Calu3 (cell line): ENCODE results near the gene ISOC2. TPM values are rescaled to one million over a fixed set of nuclear protein-coding genes. Genes with fewer than 3 reads are reported as not detected.
"Not testable (repeated sequence)": the region's sequence is repeated elsewhere in the genome, so short reads cannot be mapped to it uniquely, and the experiment has no call there.

ENCODE experiments used
- BruUV-seq: library from RNA; stranded (reverse); fragments of 400-500 nt; replicated peaks from 2 replicates; lab custom pipeline; 2021; lab: Mats Ljungman, UMichigan
- CTCF ChIA-PET: fragments of 300-600 bp; sonication (Branson Sonifier 250); formaldehyde crosslinking; loops from one replicate; lab custom pipeline; 2022; ENCODE audit warnings: antibody characterized with exemption; lab: Charles Lee
- DNase-seq: peaks from one replicate; pipeline ENCODE4 v3.0.0; 2022
- H3K27ac Mint-ChIP-seq: one replicate; pipeline ENCODE4 v1.8.0; 2022; ENCODE audit warnings: mixed read lengths; ENCODE audit not compliant: unreplicated experiment
- H3K27me3 Mint-ChIP-seq: one replicate; pipeline ENCODE4 v1.8.0; 2022; ENCODE audit warnings: mixed read lengths; ENCODE audit not compliant: unreplicated experiment
- H3K36me3 Mint-ChIP-seq: one replicate; pipeline ENCODE4 v1.8.0; 2022; ENCODE audit warnings: mild to moderate bottlenecking, moderate library complexity, mixed read lengths; ENCODE audit not compliant: insufficient read depth, unreplicated experiment
- H3K4me1 Mint-ChIP-seq: one replicate; pipeline ENCODE4 v1.8.0; 2022; ENCODE audit warnings: mild to moderate bottlenecking, low read depth, mixed read lengths; ENCODE audit not compliant: unreplicated experiment
- H3K4me3 Mint-ChIP-seq: one replicate; pipeline ENCODE4 v1.8.0; 2022; ENCODE audit warnings: mild to moderate bottlenecking, low read depth, moderate library complexity, mixed read lengths; ENCODE audit not compliant: unreplicated experiment
- H3K9me3 Mint-ChIP-seq: one replicate; pipeline ENCODE4 v1.8.0; 2022; ENCODE audit warnings: low read depth, mixed read lengths; ENCODE audit not compliant: unreplicated experiment
- CTCF ChIP-seq: fragments of 200-600 bp; IDR thresholded peaks from one replicate; pipeline ENCODE4 v1.8.0; 2022; ENCODE audit warnings: antibody characterized with exemption; ENCODE audit not compliant: unreplicated experiment
- intact Hi-C: fragments of 100-400 bp; cut with micrococcal nuclease; formaldehyde crosslinking; loops from one replicate; pipeline ENCODE4 v1.10.0; 2022; ENCODE audit not compliant: unreplicated experiment
- total RNA-seq: library from RNA; stranded (reverse); gene quantifications from 2 replicates; pipeline ENCODE4 v1.2.3, GENCODE V29; 2022

Gene ISOC2
- total RNA-seq, 1 experiment from 2014 or later = 44.9 TPM

- Mint-ChIP-seq H3K36me3 (no peaks in the 10 kb centered on the region), H3K4me1 (no peaks in the 10 kb centered on the region), H3K9me3 (no peaks in the 10 kb centered on the region), H3K27ac (no peak overlapping the region), H3K4me3 (no peak overlapping the region), H3K27me3 (peaks cover 42% of the 10 kb centered on the region)
- CTCF ChIA-PET = interaction anchor here (0.5 kb wide), 1 partner anchor 75 kb away, joined by 3 read pairs; no protein-coding TSS in a partner anchor
- no peak for TF ChIP-seq CTCF
- BruUV-seq = no TSS peak
- no peak for DNase-seq
- intact Hi-C loops = no loop called here
Measured at GRCh38 chr19:55431183-55431582, 30.3 kb downstream of the ISOC2 start.

- Mint-ChIP-seq H3K27ac (no peak overlapping the region), H3K9me3 (no peaks in the 10 kb centered on the region), H3K27me3 (peaks cover 75% of the 10 kb centered on the region), H3K4me1 (no peaks in the 10 kb centered on the region), H3K36me3 (no peaks in the 10 kb centered on the region), H3K4me3 (no peak overlapping the region)
- intact Hi-C loops = no loop called here
- BruUV-seq = no TSS peak
- no peak for TF ChIP-seq CTCF
- DNase-seq = no peak
- CTCF ChIA-PET = no interaction called here
Measured at GRCh38 chr19:55426042-55426441, 35.4 kb downstream of the ISOC2 start.

GRCh38 chr19:55424518-55424917 lies 36.9 kb downstream of the ISOC2 start:
- Mint-ChIP-seq H3K4me3 (no peak overlapping the region), H3K9me3 (no peaks in the 10 kb centered on the region), H3K27ac (no peak overlapping the region), H3K4me1 (no peaks in the 10 kb centered on the region), H3K36me3 (peaks cover 4% of the 10 kb centered on the region), H3K27me3 (peaks cover 76% of the 10 kb centered on the region)
- CTCF ChIA-PET = no interaction called here
- no TSS peak for BruUV-seq
- TF ChIP-seq CTCF = no peak
- intact Hi-C loops = no loop called here
- DNase-seq = no peak

- intact Hi-C loops = no loop called here
- H3K36me3 Mint-ChIP-seq = peaks cover 4% of the 10 kb centered on the region
- H3K27ac Mint-ChIP-seq = no peak overlapping the region
- H3K9me3 Mint-ChIP-seq = no peaks in the 10 kb centered on the region
- H3K4me1 Mint-ChIP-seq = no peaks in the 10 kb centered on the region
- BruUV-seq = no TSS peak
- no peak overlapping the region for H3K4me3 Mint-ChIP-seq
- peaks cover 74% of the 10 kb centered on the region for H3K27me3 Mint-ChIP-seq
- TF ChIP-seq CTCF = no peak
- CTCF ChIA-PET = interaction anchor here (0.7 kb wide), 1 partner anchor 164 kb away, joined by 3 read pairs; no protein-coding TSS in a partner anchor
- no peak for DNase-seq
Measured at GRCh38 chr19:55423225-55424005, 38.0 kb downstream of the ISOC2 start.

GRCh38 chr19:55421281-55421680 lies 40.2 kb downstream of the ISOC2 start:
- H3K27ac Mint-ChIP-seq, BruUV-seq, H3K4me3 Mint-ChIP-seq, DNase-seq, H3K36me3 Mint-ChIP-seq, H3K4me1 Mint-ChIP-seq, intact Hi-C loops, H3K9me3 Mint-ChIP-seq: not testable (repeated sequence)
- CTCF ChIA-PET = interaction anchor here (0.6 to 1.0 kb wide), 3 partner anchors 139 to 279 kb away, joined by 3 to 5 read pairs (median 4); no protein-coding TSS in a partner anchor
- H3K27me3 Mint-ChIP-seq = peaks cover 75% of the 10 kb centered on the region
